Right atrium auricular region (tissue), 2 donors: Measurements from ENCODE around the gene CPSF6. TPM values are rescaled to one million over a fixed set of nuclear protein-coding genes. Genes with fewer than 3 reads are reported as not detected.

ENCODE experiments used
- DNase-seq: peaks from one replicate; pipeline ENCODE4 v3.0.0-alpha.2; 2019; ENCODE audit warnings: low spot score
- H3K27ac ChIP-seq, 2 donors: fragments of 200-600 bp; sonication (generic); 1 replicate in 1 of 2; 2 replicates in 1 of 2; pipeline ENCODE4 v1.5.1; 2016 to 2019
- H3K27me3 ChIP-seq, 2 donors: fragments of 200-600 bp; sonication (generic); one replicate each; pipeline versions ENCODE4 v1.5.1 to v1.6.0; 2017 to 2019
- H3K36me3 ChIP-seq: fragments of 200-600 bp; sonication (generic); one replicate; pipeline ENCODE4 v1.5.1; 2016
- H3K4me1 ChIP-seq, 2 donors: fragments of 200-600 bp; sonication (generic); one replicate each; pipeline versions ENCODE4 v1.5.1 to v1.6.0; 2017 to 2019
- H3K4me3 ChIP-seq, 2 donors: fragments of 200-600 bp; sonication (generic); 1 replicate in 1 of 2; 2 replicates in 1 of 2; pipeline ENCODE4 v1.5.1; 2017 to 2019; ENCODE audit warnings: mild to moderate bottlenecking in 1 of 2, moderate library complexity in 1 of 2
- H3K9me3 ChIP-seq, 2 donors: fragments of 200-600 bp; sonication (generic); one replicate each; pipeline ENCODE4 v1.5.1; 2019
- CTCF ChIP-seq, 2 donors: fragments of 200-600 bp; sonication (generic); IDR thresholded peaks; one replicate each; pipeline ENCODE4 v1.5.1; 2019; ENCODE audit warnings: antibody characterized with exemption in 2 of 2
- total RNA-seq, 2 donors: library from RNA; depleted of rRNA; stranded (reverse); fragments of >200 nt; gene quantifications; one replicate each; pipeline ENCODE4 v1.1.0, GENCODE V29; 2016

The CPSF6 gene
- total RNA-seq, 2 donors from 2014 or later, result 15.6 to 21.0 TPM

- H3K4me1 ChIP-seq, result peaks cover 0 to 39% of the 10 kb centered on the region in 2 donors
- no peak for TF ChIP-seq CTCF (IDR thresholded peaks at IDR 0.05)
- peak; percentile 60 for DNase-seq
Observed at GRCh38 chr12:69239922-69240630, 707 bp downstream of the CPSF6 start.

GRCh38 chr12:69240631-69240995 lies 1.2 kb downstream of the CPSF6 start:
- H3K27me3 ChIP-seq, result no peaks in the 10 kb centered on the region
- no peaks in the 10 kb centered on the region for H3K9me3 ChIP-seq
- no peak for TF ChIP-seq CTCF (IDR thresholded peaks at IDR 0.05)
- peaks cover 0 to 44% of the 10 kb centered on the region in 2 donors for H3K4me1 ChIP-seq
- H3K36me3 ChIP-seq, result no peaks in the 10 kb centered on the region
- DNase-seq, result no peak
- peak overlapping the region; percentile 72 to 76 for H3K4me3 ChIP-seq
- peak overlapping the region; percentile 81 to 93 for H3K27ac ChIP-seq

More at GRCh38 chr12:69239922-69240630, 707 bp downstream of the CPSF6 start:
- peak overlapping the region; percentile 72 to 76 for H3K4me3 ChIP-seq
- H3K27ac ChIP-seq, result peak overlapping the region; percentile 81 to 93
- no peaks in the 10 kb centered on the region for H3K27me3 ChIP-seq
- H3K9me3 ChIP-seq, result no peaks in the 10 kb centered on the region
- H3K36me3 ChIP-seq, result no peaks in the 10 kb centered on the region

GRCh38 chr12:69241438-69242092 lies 2.2 kb downstream of the CPSF6 start:
- H3K36me3 ChIP-seq, result no peaks in the 10 kb centered on the region
- H3K4me3 ChIP-seq, result peak overlapping the region in 1 of 2 donors; percentile 5
- no peaks in the 10 kb centered on the region for H3K27me3 ChIP-seq
- DNase-seq, result no peak
- no peaks in the 10 kb centered on the region for H3K9me3 ChIP-seq
- no peak for TF ChIP-seq CTCF (IDR thresholded peaks at IDR 0.05)
- peaks cover 0 to 52% of the 10 kb centered on the region in 2 donors for H3K4me1 ChIP-seq
- no peak overlapping the region for H3K27ac ChIP-seq

- no peak for DNase-seq
- TF ChIP-seq CTCF (IDR thresholded peaks at IDR 0.05), result no peak
- Histone ChIP-seq H3K36me3 (no peaks in the 10 kb centered on the region), H3K27ac (peak overlapping the region; percentile 10 to 17), H3K9me3 (no peaks in the 10 kb centered on the region), H3K4me1 (peaks cover 0 to 69% of the 10 kb centered on the region in 2 donors), H3K4me3 (no peak overlapping the region), H3K27me3 (no peaks in the 10 kb centered on the region)
Observed at GRCh38 chr12:69243099-69244084, 4.0 kb downstream of the CPSF6 start.

- Histone ChIP-seq H3K9me3 (no peaks in the 10 kb centered on the region), H3K4me3 (no peak overlapping the region), H3K27ac (no peak overlapping the region), H3K36me3 (no peaks in the 10 kb centered on the region), H3K27me3 (no peaks in the 10 kb centered on the region), H3K4me1 (peaks cover 0 to 58% of the 10 kb centered on the region in 2 donors)
- TF ChIP-seq CTCF (IDR thresholded peaks at IDR 0.05), result no peak
- DNase-seq, result no peak
Observed at GRCh38 chr12:69247268-69248018, 8.1 kb downstream of the CPSF6 start.
